ENCODE data around the gene SNF8. TPM values are rescaled to one million over a fixed set of nuclear protein-coding genes. Genes with fewer than 3 reads are reported as not detected.

Gene SNF8
- total and polyA plus RNA-seq, 2 of the 4 experiments (the other 2 are of a cell fraction) = 171 to 181 TPM

GRCh38 chr17:48970865-48971687, 26.4 kb upstream of the SNF8 start:
- POLR2A ChIA-PET (ENCODE audit: unreplicated experiment) = no interaction called here
- Histone ChIP-seq H2BK15ac (ENCODE audit: low read depth, low read length) (peak overlapping the region; percentile 84; the same call in 2 of the 3 replicates), H3K79me1 (ENCODE audit: low read depth in 1 of 2, low read length in 2 of 2) (peaks cover 3 to 11% of the 10 kb centered on the region in 2 experiments; a peak in 2 of 4 replicates), H2BK20ac (ENCODE audit: low read depth, low read length) (peak overlapping the region; percentile 97), H4K8ac (ENCODE audit: low read depth in 2 of 2, low read length in 2 of 2) (peak overlapping the region; percentile 65 to 86; a peak in 3 of 4 replicates), H3K27ac (ENCODE audit: insufficient read depth, low read length) (peak overlapping the region; percentile 80), H3K9ac (ENCODE audit: low read depth, low read length) (no peak overlapping the region), H2AK5ac (ENCODE audit: low read depth, low read length) (peak overlapping the region; percentile 99), H3K27me3 (ENCODE audit: control insufficient read depth, insufficient read depth, low read length) (no peaks in the 10 kb centered on the region), H2BK120ac (ENCODE audit: low read depth, low read length) (peak overlapping the region; percentile 99), H3K36me3 (ENCODE audit: control insufficient read depth, insufficient read depth, low read length) (no peaks in the 10 kb centered on the region), H3K56ac (ENCODE audit: extremely low read depth, insufficient read depth, low read length) (peak overlapping the region; percentile 70; the same call in 1 of the 2 replicates), H2AK9ac (replicated peaks; ENCODE audit: low read depth, low read length, poor library complexity) (peak overlapping the region; percentile 78), H4K91ac (ENCODE audit: insufficient read depth, low read depth, low read length) (peak overlapping the region; percentile 98), H3K23ac (ENCODE audit: low read depth, low read length) (peak overlapping the region; percentile 73), H2BK5ac (ENCODE audit: low read depth, low read length, poor library complexity, severe bottlenecking) (peak overlapping the region; percentile 89), H3K4me3 (ENCODE audit: insufficient read depth, low read depth, low read length) (no peak overlapping the region), H3K4me2 (ENCODE audit: low read depth, low read length) (no peak overlapping the region), H3K4ac (ENCODE audit: low read depth, low read length) (peak overlapping the region; percentile 98), H3K9me3 (ENCODE audit: control insufficient read depth, insufficient read depth, low read length) (no peaks in the 10 kb centered on the region), H3K18ac (ENCODE audit: low read depth, low read length) (peak overlapping the region; percentile 44), H3K4me1 (ENCODE audit: control insufficient read depth, insufficient read depth, low read length) (peaks cover 22% of the 10 kb centered on the region), H2AFZ (replicated peaks; ENCODE audit: low read length, poor library complexity) (peak overlapping the region; percentile 85), H4K5ac (ENCODE audit: low read depth, low read length) (peak overlapping the region; percentile 41), H3K9me1 (ENCODE audit: insufficient read depth, low read length) (peaks cover 19% of the 10 kb centered on the region), H4K20me1 (ENCODE audit: insufficient read depth, low read length) (no peaks in the 10 kb centered on the region), H3K14ac (replicated peaks; ENCODE audit: low read depth, low read length) (peak overlapping the region; percentile 96)
- intact Hi-C loops (cut with micrococcal nuclease) = no loop called here
- no peak for DNase-seq
- ATAC-seq (ENCODE audit: low read depth) = no peak
- CTCF ChIA-PET = no interaction called here
- 94% methylated on average over 5 of the region's 12 CpGs; no CpG with 5 or more reads in 1 of the 2 experiments for WGBS, 2 experiments (ENCODE audit: extremely low coverage in 2 of 2, insufficient read length in 1 of 2)
- in situ Hi-C loops (cut with MboI; ENCODE audit: low sequenced_read_pairs) = no loop called here
- BruUV-seq (replicated peaks) = no TSS peak
- TF ChIP-seq RCOR1 (IDR thresholded peaks at IDR 0.05; ENCODE audit: insufficient replicate concordance, low read length) = no peak
- TF ChIP-seq, protein P1, sequence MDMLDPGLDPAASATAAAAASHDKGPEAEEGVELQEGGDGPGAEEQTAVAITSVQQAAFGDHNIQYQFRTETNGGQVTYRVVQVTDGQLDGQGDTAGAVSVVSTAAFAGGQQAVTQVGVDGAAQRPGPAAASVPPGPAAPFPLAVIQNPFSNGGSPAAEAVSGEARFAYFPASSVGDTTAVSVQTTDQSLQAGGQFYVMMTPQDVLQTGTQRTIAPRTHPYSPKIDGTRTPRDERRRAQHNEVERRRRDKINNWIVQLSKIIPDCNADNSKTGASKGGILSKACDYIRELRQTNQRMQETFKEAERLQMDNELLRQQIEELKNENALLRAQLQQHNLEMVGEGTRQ (IDR thresholded peaks at IDR 0.05; ENCODE audit: low read depth, low read length) = no peak
- no peak for TF ChIP-seq MAZ (IDR thresholded peaks at IDR 0.05; ENCODE audit: borderline replicate concordance, low read depth, low read length)
- TF ChIP-seq BHLHE40 (IDR thresholded peaks at IDR 0.05; ENCODE audit: low read depth, low read length) = no peak
- no peak for TF ChIP-seq RAD21 (IDR thresholded peaks at IDR 0.05; ENCODE audit: low read length)
- no peak for TF ChIP-seq MAFK (IDR thresholded peaks at IDR 0.05; ENCODE audit: low read depth, low read length)
- TF ChIP-seq SMC3 (IDR thresholded peaks at IDR 0.05; ENCODE audit: low read depth, low read length) = no peak
- TF ChIP-seq CHD1 (IDR thresholded peaks at IDR 0.05; ENCODE audit: low read depth, low read length) = no peak
- no peak for TF ChIP-seq MXI1 (IDR thresholded peaks at IDR 0.05; ENCODE audit: borderline replicate concordance, low read depth, low read length)
- no peak for TF ChIP-seq FOS (IDR thresholded peaks at IDR 0.05; ENCODE audit: low read depth, low read length)
- TF ChIP-seq, protein P2, sequence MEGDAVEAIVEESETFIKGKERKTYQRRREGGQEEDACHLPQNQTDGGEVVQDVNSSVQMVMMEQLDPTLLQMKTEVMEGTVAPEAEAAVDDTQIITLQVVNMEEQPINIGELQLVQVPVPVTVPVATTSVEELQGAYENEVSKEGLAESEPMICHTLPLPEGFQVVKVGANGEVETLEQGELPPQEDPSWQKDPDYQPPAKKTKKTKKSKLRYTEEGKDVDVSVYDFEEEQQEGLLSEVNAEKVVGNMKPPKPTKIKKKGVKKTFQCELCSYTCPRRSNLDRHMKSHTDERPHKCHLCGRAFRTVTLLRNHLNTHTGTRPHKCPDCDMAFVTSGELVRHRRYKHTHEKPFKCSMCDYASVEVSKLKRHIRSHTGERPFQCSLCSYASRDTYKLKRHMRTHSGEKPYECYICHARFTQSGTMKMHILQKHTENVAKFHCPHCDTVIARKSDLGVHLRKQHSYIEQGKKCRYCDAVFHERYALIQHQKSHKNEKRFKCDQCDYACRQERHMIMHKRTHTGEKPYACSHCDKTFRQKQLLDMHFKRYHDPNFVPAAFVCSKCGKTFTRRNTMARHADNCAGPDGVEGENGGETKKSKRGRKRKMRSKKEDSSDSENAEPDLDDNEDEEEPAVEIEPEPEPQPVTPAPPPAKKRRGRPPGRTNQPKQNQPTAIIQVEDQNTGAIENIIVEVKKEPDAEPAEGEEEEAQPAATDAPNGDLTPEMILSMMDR (conservative IDR thresholded peaks at IDR 0.05; ENCODE audit: low read depth, low read length) = no peak
- dilution Hi-C loops (cut with HindIII; ENCODE audit: low sequenced_read_pairs, unreplicated experiment) = no loop called here
